ENCODE measurements around the gene ZNF345. TPM values are rescaled to one million over a fixed set of nuclear protein-coding genes. Genes with fewer than 3 reads are reported as not detected.

ZNF345 gene
- total RNA-seq, 1 experiment from 2014 or later: 5.2 TPM

DNA sequence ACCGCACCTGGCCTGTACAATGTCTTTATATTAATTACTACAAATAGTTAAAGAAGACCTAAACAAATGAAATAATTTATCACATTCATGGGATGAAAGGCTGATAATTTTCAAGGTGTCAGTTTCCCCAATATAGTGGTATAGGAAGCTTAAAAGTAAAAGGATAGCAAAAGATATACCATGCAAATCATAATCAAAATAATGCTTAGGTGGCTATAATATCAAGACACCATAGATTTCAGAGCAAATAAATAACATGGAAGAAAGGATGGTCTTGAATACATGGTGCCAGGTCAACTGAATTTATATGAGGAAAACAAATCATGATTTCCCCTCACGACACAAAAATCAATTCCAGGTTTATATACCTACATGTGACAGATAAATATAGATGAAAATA is 17.2 kb upstream of the ZNF345 start:
- Mint-ChIP-seq H3K36me3 (peaks cover 57% of the 10 kb centered on the region), H3K27ac (no peak overlapping the region), H3K4me1 (no peaks in the 10 kb centered on the region), H3K27me3 (ENCODE audit: low read depth) (no peaks in the 10 kb centered on the region), H3K9me3 (peaks cover 35% of the 10 kb centered on the region), H3K4me3 (no peak overlapping the region)
- ATAC-seq (no peak), DNase-seq (ENCODE audit: low spot score) (no peak)
- TF ChIP-seq HMGXB4 (CRISPR knock-in tag; IDR thresholded peaks at IDR 0.05) (no peak), SOX15 (CRISPR knock-in tag; IDR thresholded peaks at IDR 0.05) (no peak), FOXK1 (CRISPR knock-in tag; IDR thresholded peaks at IDR 0.05) (no peak)
- TF ChIP-seq, protein P1, sequence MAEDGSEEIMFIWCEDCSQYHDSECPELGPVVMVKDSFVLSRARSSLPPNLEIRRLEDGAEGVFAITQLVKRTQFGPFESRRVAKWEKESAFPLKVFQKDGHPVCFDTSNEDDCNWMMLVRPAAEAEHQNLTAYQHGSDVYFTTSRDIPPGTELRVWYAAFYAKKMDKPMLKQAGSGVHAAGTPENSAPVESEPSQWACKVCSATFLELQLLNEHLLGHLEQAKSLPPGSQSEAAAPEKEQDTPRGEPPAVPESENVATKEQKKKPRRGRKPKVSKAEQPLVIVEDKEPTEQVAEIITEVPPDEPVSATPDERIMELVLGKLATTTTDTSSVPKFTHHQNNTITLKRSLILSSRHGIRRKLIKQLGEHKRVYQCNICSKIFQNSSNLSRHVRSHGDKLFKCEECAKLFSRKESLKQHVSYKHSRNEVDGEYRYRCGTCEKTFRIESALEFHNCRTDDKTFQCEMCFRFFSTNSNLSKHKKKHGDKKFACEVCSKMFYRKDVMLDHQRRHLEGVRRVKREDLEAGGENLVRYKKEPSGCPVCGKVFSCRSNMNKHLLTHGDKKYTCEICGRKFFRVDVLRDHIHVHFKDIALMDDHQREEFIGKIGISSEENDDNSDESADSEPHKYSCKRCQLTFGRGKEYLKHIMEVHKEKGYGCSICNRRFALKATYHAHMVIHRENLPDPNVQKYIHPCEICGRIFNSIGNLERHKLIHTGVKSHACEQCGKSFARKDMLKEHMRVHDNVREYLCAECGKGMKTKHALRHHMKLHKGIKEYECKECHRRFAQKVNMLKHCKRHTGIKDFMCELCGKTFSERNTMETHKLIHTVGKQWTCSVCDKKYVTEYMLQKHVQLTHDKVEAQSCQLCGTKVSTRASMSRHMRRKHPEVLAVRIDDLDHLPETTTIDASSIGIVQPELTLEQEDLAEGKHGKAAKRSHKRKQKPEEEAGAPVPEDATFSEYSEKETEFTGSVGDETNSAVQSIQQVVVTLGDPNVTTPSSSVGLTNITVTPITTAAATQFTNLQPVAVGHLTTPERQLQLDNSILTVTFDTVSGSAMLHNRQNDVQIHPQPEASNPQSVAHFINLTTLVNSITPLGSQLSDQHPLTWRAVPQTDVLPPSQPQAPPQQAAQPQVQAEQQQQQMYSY (CRISPR knock-in tag; IDR thresholded peaks at IDR 0.05): no peak
- TF ChIP-seq, protein P2, sequence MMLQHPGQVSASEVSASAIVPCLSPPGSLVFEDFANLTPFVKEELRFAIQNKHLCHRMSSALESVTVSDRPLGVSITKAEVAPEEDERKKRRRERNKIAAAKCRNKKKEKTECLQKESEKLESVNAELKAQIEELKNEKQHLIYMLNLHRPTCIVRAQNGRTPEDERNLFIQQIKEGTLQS (CRISPR knock-in tag; conservative IDR thresholded peaks at IDR 0.05): no peak
- POLR2A ChIA-PET: no interaction called here
- CTCF ChIA-PET: no interaction called here

GRCh38 chr19:36837176-36837905 is 13.3 kb upstream of the ZNF345 start:
- TF ChIP-seq ZNF219 (CRISPR knock-in tag; IDR thresholded peaks at IDR 0.05; ENCODE audit: borderline replicate concordance): no peak
- TF ChIP-seq KAT7 (CRISPR knock-in tag; IDR thresholded peaks at IDR 0.05; ENCODE audit: borderline replicate concordance): no peak
- no peak for TF ChIP-seq NFE2L1 (CRISPR knock-in tag; IDR thresholded peaks at IDR 0.05)
- TF ChIP-seq ZNF671 (CRISPR knock-in tag; IDR thresholded peaks at IDR 0.05): no peak
- TF ChIP-seq AR (CRISPR knock-in tag; IDR thresholded peaks at IDR 0.05): no peak
- TF ChIP-seq STAT6 (CRISPR knock-in tag; conservative IDR thresholded peaks at IDR 0.05; ENCODE audit: low read depth): no peak
- TF ChIP-seq NR1H2 (CRISPR knock-in tag; IDR thresholded peaks at IDR 0.05): no peak
- TF ChIP-seq, protein P3, sequence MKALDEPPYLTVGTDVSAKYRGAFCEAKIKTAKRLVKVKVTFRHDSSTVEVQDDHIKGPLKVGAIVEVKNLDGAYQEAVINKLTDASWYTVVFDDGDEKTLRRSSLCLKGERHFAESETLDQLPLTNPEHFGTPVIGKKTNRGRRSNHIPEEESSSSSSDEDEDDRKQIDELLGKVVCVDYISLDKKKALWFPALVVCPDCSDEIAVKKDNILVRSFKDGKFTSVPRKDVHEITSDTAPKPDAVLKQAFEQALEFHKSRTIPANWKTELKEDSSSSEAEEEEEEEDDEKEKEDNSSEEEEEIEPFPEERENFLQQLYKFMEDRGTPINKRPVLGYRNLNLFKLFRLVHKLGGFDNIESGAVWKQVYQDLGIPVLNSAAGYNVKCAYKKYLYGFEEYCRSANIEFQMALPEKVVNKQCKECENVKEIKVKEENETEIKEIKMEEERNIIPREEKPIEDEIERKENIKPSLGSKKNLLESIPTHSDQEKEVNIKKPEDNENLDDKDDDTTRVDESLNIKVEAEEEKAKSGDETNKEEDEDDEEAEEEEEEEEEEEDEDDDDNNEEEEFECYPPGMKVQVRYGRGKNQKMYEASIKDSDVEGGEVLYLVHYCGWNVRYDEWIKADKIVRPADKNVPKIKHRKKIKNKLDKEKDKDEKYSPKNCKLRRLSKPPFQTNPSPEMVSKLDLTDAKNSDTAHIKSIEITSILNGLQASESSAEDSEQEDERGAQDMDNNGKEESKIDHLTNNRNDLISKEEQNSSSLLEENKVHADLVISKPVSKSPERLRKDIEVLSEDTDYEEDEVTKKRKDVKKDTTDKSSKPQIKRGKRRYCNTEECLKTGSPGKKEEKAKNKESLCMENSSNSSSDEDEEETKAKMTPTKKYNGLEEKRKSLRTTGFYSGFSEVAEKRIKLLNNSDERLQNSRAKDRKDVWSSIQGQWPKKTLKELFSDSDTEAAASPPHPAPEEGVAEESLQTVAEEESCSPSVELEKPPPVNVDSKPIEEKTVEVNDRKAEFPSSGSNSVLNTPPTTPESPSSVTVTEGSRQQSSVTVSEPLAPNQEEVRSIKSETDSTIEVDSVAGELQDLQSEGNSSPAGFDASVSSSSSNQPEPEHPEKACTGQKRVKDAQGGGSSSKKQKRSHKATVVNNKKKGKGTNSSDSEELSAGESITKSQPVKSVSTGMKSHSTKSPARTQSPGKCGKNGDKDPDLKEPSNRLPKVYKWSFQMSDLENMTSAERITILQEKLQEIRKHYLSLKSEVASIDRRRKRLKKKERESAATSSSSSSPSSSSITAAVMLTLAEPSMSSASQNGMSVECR (CRISPR knock-in tag; IDR thresholded peaks at IDR 0.05; ENCODE audit: borderline replicate concordance): no peak
- TF ChIP-seq ZNF232 (CRISPR knock-in tag; IDR thresholded peaks at IDR 0.05): no peak
- no peaks in the 10 kb centered on the region for H3K27me3 Mint-ChIP-seq (ENCODE audit: low read depth)
- no peak; the same call in 1 of the 2 replicates for ATAC-seq
- H3K27ac Mint-ChIP-seq: no peak overlapping the region
- ChIA-PET POLR2A (interaction anchor here (3.4 kb wide), 1 partner anchor 13 kb away, joined by 35 read pairs; the partner anchor contains the start of gene ZNF345), CTCF (interaction anchor here (3.2 kb wide), 1 partner anchor 13 kb away, joined by 16 read pairs; the partner anchor contains the start of gene ZNF345)
- H3K36me3 Mint-ChIP-seq: peaks cover 20% of the 10 kb centered on the region
- H3K9me3 Mint-ChIP-seq: peaks cover 12% of the 10 kb centered on the region
- DNase-seq (ENCODE audit: low spot score): no peak
- H3K4me1 Mint-ChIP-seq: peaks cover 5% of the 10 kb centered on the region; the same call in 1 of the 2 replicates
- H3K4me3 Mint-ChIP-seq: no peak overlapping the region

Data from WTC11 (cell line).